Neural progenitor cell (in vitro differentiated cells): ENCODE results near the gene DCAF4L1. TPM values are rescaled to one million over a fixed set of nuclear protein-coding genes. Genes with fewer than 3 reads are reported as not detected.

Source experiments
- DNase-seq: peaks from one replicate; pipeline ENCODE4 v3.0.0-alpha.2; 2016; ENCODE audit warnings: low spot score
- H2AFZ ChIP-seq: fragments of 200-600 bp; sonication (generic); replicated peaks from 2 replicates; pipeline ENCODE4 v1.6.1; 2016; ENCODE audit warnings: antibody characterized with exemption
- H3F3A ChIP-seq: fragments of 200-600 bp; sonication (generic); 2 replicates; pipeline ENCODE4 v1.6.1; 2016; ENCODE audit warnings: antibody characterized with exemption, low read depth
- H3K27ac ChIP-seq: fragments of 200-600 bp; sonication (generic); 2 replicates; pipeline ENCODE4 v1.5.1; 2016; ENCODE audit warnings: mild to moderate bottlenecking
- H3K27me3 ChIP-seq: fragments of 200-600 bp; sonication (generic); 2 replicates; pipeline ENCODE4 v1.6.1; 2016; ENCODE audit warnings: mild to moderate bottlenecking, moderate library complexity
- H3K36me3 ChIP-seq: fragments of 200-600 bp; sonication (generic); 2 replicates; pipeline ENCODE4 v1.5.1; 2016
- H3K4me1 ChIP-seq: fragments of 200-600 bp; sonication (generic); 2 replicates; pipeline ENCODE4 v1.6.1; 2016; ENCODE audit warnings: mixed run types
- H3K4me2 ChIP-seq: fragments of 200-600 bp; sonication (generic); 2 replicates; pipeline ENCODE4 v1.6.1; 2016
- H3K4me3 ChIP-seq: fragments of 200-600 bp; sonication (generic); 2 replicates; pipeline ENCODE4 v1.5.1; 2016
- H3K79me2 ChIP-seq: fragments of 200-600 bp; sonication (generic); 2 replicates; pipeline ENCODE4 v1.6.1; 2016; ENCODE audit warnings: low read depth
- H3K9ac ChIP-seq: fragments of 200-600 bp; sonication (generic); 2 replicates; pipeline ENCODE4 v1.6.1; 2016
- H3K9me3 ChIP-seq: fragments of 200-600 bp; sonication (generic); 2 replicates; pipeline ENCODE4 v1.5.1; 2016; ENCODE audit warnings: low read depth
- H4K20me1 ChIP-seq: fragments of 200-600 bp; sonication (generic); 2 replicates; pipeline ENCODE4 v1.6.1; 2016; ENCODE audit warnings: low read depth
- H3K27ac Mint-ChIP-seq: 3 replicates; pipeline ENCODE4 v1.8.0; 2021; ENCODE audit warnings: mixed read lengths
- H3K27me3 Mint-ChIP-seq: 2 replicates; pipeline ENCODE4 v1.8.0; 2022; ENCODE audit warnings: low read depth, mild to moderate bottlenecking, inconsistent platforms, moderate library complexity, mixed read lengths; ENCODE audit not compliant: insufficient read depth
- H3K36me3 Mint-ChIP-seq: 3 replicates; pipeline ENCODE4 v1.8.0; 2021; ENCODE audit warnings: mixed read lengths
- H3K4me1 Mint-ChIP-seq: 3 replicates; pipeline ENCODE4 v1.8.0; 2021; ENCODE audit warnings: mixed read lengths
- H3K4me3 Mint-ChIP-seq: 3 replicates; pipeline ENCODE4 v1.8.0; 2021; ENCODE audit warnings: mild to moderate bottlenecking, moderate library complexity, mixed read lengths
- H3K9me3 Mint-ChIP-seq: 3 replicates; pipeline ENCODE4 v1.8.0; 2020; ENCODE audit warnings: mixed read lengths
- EZH2 ChIP-seq: fragments of 200-600 bp; sonication (generic); IDR thresholded peaks from 2 replicates; pipeline ENCODE4 v1.6.1; 2017; ENCODE audit warnings: antibody characterized with exemption, mild to moderate bottlenecking, moderate library complexity
- EZH2phosphoT487 ChIP-seq: fragments of 200-600 bp; sonication (generic); IDR thresholded peaks from 2 replicates; pipeline ENCODE4 v1.6.1; 2017; ENCODE audit warnings: antibody characterized with exemption
- total RNA-seq: library from RNA; depleted of rRNA; stranded (reverse); fragments of >200 nt; gene quantifications from 2 replicates; pipeline ENCODE4 v1.2.3, GENCODE V29; 2015; ENCODE audit warnings: low replicate concordance
- TF ChIP-seq, protein P1 (sequence below): fragments of 200-600 bp; sonication (generic); IDR thresholded peaks from 2 replicates; pipeline ENCODE4 v1.5.1; 2017; ENCODE audit warnings: antibody characterized with exemption, mild to moderate bottlenecking

DCAF4L1 gene
- total RNA-seq, 1 donor from 2014 or later: 0.17 TPM

DNA sequence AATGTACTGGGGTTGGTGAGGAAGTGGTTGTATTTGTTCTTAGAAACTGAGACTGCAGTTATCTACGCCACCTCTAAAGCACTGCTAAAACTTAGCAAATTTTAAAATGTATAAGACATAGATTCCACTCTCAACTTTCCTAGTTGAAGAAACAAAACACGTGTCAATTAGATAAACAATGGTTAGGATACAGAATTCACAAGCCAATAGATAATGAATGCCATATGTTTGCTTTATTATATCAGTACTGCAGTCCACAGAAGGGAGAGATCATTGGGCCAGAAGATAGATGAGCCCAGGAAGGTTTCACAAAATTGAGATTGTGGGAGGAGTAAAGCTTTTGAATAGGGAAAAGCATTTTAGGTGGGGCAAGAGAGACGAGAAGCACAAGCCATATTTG, 32.0 kb upstream of the DCAF4L1 start:
- Histone ChIP-seq H2AFZ (no peak overlapping the region), H3F3A (no peaks in the 10 kb centered on the region), H3K9me3 (no peaks in the 10 kb centered on the region), H3K4me1 (no peaks in the 10 kb centered on the region), H3K4me3 (no peak overlapping the region), H4K20me1 (peaks cover 12% of the 10 kb centered on the region), H3K36me3 (peaks cover 38% of the 10 kb centered on the region), H3K4me2 (no peak overlapping the region), H3K79me2 (peaks cover 5% of the 10 kb centered on the region), H3K27me3 (no peaks in the 10 kb centered on the region), H3K9ac (no peak overlapping the region), H3K27ac (no peak overlapping the region)
- no peak overlapping the region for H3K4me3 Mint-ChIP-seq
- no peak for DNase-seq
- H3K4me1 Mint-ChIP-seq: no peaks in the 10 kb centered on the region
- no peak overlapping the region for H3K27ac Mint-ChIP-seq
- peaks cover 18% of the 10 kb centered on the region for H3K36me3 Mint-ChIP-seq
- TF ChIP-seq, protein P1, sequence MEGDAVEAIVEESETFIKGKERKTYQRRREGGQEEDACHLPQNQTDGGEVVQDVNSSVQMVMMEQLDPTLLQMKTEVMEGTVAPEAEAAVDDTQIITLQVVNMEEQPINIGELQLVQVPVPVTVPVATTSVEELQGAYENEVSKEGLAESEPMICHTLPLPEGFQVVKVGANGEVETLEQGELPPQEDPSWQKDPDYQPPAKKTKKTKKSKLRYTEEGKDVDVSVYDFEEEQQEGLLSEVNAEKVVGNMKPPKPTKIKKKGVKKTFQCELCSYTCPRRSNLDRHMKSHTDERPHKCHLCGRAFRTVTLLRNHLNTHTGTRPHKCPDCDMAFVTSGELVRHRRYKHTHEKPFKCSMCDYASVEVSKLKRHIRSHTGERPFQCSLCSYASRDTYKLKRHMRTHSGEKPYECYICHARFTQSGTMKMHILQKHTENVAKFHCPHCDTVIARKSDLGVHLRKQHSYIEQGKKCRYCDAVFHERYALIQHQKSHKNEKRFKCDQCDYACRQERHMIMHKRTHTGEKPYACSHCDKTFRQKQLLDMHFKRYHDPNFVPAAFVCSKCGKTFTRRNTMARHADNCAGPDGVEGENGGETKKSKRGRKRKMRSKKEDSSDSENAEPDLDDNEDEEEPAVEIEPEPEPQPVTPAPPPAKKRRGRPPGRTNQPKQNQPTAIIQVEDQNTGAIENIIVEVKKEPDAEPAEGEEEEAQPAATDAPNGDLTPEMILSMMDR: no peak
- TF ChIP-seq EZH2: no peak
- TF ChIP-seq EZH2phosphoT487: no peak
- no peaks in the 10 kb centered on the region for H3K27me3 Mint-ChIP-seq
- H3K9me3 Mint-ChIP-seq: no peaks in the 10 kb centered on the region

DNA sequence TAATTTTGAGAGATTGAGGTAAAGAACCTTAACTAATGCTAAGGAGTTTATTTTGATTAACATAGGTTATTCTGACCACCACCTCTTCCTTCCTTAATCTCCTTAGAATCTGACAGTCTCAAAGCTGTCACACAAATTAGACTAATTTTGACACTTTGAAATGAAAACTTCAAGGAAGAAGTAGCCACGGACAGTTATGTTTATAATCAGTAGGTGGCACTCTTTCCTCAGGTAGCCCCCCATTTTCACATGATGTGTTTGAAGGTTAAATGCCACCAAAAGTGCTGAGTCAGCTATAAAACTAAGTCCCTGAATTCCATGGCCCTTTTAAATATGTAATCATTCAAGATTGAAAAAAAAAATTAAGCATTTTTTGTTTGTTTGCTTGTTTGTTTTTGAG, 23.9 kb upstream of the DCAF4L1 start:
- Histone ChIP-seq H3K27ac (no peak overlapping the region), H3K4me3 (no peak overlapping the region), H3K36me3 (peaks cover 7% of the 10 kb centered on the region), H2AFZ (no peak overlapping the region), H3K4me1 (no peaks in the 10 kb centered on the region), H3F3A (peaks cover 23% of the 10 kb centered on the region), H3K27me3 (no peaks in the 10 kb centered on the region), H4K20me1 (peaks cover 12% of the 10 kb centered on the region), H3K79me2 (no peaks in the 10 kb centered on the region), H3K4me2 (no peak overlapping the region), H3K9me3 (no peaks in the 10 kb centered on the region), H3K9ac (no peak overlapping the region)
- H3K27ac Mint-ChIP-seq: no peak overlapping the region
- no peaks in the 10 kb centered on the region for H3K9me3 Mint-ChIP-seq
- peaks cover 3% of the 10 kb centered on the region for H3K36me3 Mint-ChIP-seq
- no peaks in the 10 kb centered on the region for H3K27me3 Mint-ChIP-seq
- TF ChIP-seq, protein P1: peak; percentile 70
- TF ChIP-seq EZH2phosphoT487: no peak
- no peaks in the 10 kb centered on the region for H3K4me1 Mint-ChIP-seq
- peak; percentile 50 for DNase-seq
- no peak overlapping the region for H3K4me3 Mint-ChIP-seq

DNA sequence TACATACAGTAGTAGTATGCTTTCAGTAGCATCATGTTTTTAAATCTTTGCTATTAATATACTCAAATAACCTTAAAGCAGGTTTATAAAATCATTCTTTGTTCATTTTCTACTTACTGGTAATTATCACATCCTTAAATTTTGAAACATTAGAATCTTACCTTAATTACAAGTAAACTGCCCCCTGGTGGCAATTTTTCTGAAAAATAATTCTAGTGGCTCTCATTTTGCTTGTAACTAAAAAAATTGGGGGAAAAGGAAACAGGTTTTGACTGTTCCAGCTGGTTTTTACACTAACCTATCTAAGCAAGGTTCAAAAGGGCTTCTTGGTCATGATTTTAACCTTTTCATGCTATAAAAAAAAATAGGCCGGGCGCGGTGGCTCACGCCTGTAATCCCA, 18.5 kb upstream of the DCAF4L1 start:
- no peaks in the 10 kb centered on the region for H3K4me1 Mint-ChIP-seq
- TF ChIP-seq, protein P1: peak; percentile 60
- TF ChIP-seq EZH2phosphoT487: no peak
- no peak for TF ChIP-seq EZH2
- no peak overlapping the region for H3K27ac Mint-ChIP-seq
- H3K4me3 ChIP-seq: no peak overlapping the region
- H3K4me2 ChIP-seq: no peak overlapping the region
- H3K9ac ChIP-seq: no peak overlapping the region
- H3K79me2 ChIP-seq: no peaks in the 10 kb centered on the region
- H3K4me1 ChIP-seq: no peaks in the 10 kb centered on the region
- H3K27ac ChIP-seq: no peak overlapping the region
- H4K20me1 ChIP-seq: no peaks in the 10 kb centered on the region
- H3K36me3 ChIP-seq: no peaks in the 10 kb centered on the region
- peaks cover under 1% of the 10 kb centered on the region for H3K36me3 Mint-ChIP-seq
- no peaks in the 10 kb centered on the region for H3K9me3 ChIP-seq
- H3K27me3 ChIP-seq: no peaks in the 10 kb centered on the region
- H3K27me3 Mint-ChIP-seq: no peaks in the 10 kb centered on the region
- no peak overlapping the region for H2AFZ ChIP-seq
- H3K9me3 Mint-ChIP-seq: peaks cover under 1% of the 10 kb centered on the region
- peaks cover 17% of the 10 kb centered on the region for H3F3A ChIP-seq
- H3K4me3 Mint-ChIP-seq: no peak overlapping the region
- peak; percentile 29 for DNase-seq
